OCI-M2 (cell line): Measurements from ENCODE around the gene CCS.
"Not testable (repeated sequence)": the region's sequence is repeated elsewhere in the genome, so short reads cannot be mapped to it uniquely, and the experiment has no call there.

Experiments
- DNase-seq: peaks from one replicate; lab custom pipeline; 2025; ENCODE audit not compliant: unreplicated experiment; lab: John Stamatoyannopoulos, UW

CCS gene

DNA sequence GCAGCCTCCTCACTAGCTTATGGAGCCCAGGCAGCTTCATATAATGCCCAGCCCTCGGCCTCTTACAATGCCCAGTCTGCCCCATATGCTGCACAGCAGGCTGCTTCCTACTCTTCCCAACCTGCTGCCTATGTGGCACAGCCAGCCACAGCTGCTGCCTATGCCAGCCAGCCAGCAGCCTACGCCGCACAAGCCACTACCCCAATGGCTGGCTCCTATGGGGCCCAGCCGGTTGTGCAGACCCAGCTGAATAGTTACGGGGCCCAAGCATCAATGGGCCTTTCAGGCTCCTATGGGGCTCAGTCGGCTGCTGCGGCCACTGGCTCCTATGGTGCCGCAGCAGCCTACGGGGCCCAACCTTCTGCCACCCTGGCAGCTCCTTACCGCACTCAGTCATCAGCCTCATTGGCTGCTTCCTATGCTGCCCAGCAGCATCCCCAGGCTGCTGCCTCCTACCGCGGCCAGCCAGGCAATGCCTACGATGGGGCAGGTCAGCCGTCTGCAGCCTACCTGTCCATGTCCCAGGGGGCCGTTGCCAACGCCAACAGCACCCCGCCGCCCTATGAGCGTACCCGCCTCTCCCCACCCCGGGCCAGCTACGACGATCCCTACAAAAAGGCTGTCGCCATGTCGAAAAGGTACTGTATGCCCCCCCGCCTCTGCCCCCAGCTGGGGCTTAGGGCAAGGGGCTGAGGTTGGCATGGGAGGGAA lies 32.2 kb downstream of the CCS start:
- DNase-seq: no peak

DNA sequence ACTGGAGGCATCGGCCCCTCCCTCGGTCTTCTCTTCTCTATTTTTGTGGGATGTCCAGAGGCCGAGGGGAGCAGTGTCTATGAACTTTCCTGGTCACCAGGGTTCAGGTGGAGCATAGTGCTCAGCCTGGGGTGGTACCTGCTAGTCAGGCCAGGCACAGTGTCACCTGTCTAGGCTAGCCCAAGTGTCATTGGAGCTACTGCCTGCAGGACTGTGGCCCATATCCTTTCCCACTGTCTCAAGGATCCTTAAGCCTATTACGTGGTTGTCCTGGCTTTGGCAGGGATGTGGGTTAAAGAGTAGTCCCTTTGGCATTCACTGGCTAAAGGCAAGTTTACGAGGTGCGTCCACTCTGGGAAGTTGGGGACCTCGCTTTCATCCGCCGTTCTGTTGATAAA lies 32.8 kb downstream of the CCS start:
- no peak for DNase-seq

DNA sequence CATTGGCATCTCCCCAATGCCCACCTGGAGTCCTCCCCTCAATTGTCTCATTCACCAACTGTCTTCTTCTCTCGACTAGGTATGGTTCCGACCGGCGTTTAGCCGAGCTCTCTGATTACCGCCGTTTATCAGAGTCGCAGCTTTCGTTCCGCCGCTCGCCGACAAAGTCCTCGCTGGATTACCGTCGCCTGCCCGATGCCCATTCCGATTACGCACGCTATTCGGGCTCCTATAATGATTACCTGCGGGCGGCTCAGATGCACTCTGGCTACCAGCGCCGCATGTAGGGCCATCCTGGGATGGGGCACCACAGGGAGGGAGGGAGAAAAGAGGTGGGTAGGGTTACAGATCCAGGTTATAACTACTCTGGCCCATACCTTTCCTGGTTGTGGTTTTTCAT lies 33.4 kb downstream of the CCS start:
- DNase-seq: no peak

DNA sequence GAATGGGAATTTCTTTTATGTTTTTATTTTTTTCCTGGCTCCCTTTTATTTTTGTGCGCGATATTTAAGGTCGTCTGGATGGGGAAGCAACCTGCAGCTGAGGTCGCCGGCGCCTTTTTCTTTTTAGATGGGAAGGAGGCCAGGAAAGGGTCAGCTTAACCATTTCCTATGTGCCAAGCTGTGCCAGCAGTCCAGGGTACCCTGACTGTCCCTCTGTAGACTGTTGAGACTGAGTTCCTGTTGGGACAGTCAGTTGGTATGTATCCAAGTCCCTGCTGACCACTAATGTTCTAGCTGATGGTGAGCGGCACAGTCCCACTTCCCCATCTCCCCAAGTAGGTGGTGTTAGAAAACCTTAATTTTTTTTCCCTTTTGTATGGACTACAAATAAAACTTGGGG lies 33.9 kb downstream of the CCS start:
- DNase-seq: no peak

DNA sequence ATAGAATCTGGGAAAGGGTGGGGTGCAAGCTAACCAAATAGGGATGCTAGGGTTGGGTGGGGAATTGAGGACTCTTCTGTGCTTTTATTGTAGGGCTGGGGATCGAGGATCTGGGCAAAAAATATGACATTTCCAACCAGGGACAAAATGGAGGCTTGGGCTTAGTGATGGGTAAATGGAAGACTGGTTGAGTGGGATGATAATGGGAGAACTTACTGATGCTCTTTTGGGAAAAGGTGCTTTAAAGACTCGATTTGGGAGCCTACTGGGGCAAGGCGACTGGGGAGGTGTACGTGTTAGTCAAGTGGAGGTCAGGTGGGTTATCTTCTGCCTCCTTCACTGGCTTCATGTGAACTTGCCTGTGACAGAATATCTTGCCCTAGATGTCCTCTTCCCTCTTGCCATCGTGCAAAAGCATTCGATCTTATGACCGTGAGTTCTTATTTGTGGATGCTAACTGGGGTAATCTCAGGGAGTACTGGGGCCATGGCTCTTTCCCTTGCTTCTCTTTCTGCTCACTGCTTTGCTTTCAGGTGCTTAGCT lies 35.1 kb downstream of the CCS start:
- no peak for DNase-seq

DNA sequence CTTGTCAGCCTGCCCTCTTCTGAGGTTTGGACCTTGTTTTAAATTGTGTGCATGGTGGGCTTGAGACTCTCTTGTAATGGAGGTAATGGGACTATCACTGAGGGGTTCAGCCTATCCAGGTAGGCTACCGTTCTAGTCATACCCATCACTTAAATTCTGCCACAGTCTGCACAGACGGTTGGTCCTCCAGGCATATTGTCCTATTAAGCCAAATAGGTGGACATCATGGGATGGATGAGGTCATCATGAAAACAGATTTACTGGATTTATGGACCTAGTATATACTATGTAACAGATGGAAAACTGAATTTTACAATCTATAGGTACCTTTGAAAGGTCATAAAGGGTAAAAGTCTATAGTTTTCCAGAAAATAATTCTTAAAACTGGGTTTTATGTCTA lies 36.4 kb downstream of the CCS start:
- DNase-seq: no peak

DNA sequence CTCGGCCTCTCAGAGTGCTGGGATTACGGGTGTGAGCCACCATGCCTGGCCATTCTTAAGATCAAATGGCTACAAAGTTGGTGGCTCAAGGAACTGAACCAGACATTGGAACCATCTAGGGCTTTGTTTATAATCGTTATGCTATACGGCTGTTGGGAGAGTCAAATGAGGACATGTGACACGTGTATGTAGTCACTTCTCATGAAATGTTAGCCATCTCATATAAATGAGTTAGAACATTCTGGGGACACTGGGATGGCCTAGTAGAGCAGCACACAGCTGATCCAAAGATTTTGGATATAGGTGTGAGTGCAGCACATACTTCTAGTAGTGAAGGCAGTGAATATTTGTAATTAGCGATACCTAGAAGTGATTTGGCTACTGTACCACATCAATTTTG lies 38.9 kb downstream of the CCS start:
- DNase-seq: no peak

DNA sequence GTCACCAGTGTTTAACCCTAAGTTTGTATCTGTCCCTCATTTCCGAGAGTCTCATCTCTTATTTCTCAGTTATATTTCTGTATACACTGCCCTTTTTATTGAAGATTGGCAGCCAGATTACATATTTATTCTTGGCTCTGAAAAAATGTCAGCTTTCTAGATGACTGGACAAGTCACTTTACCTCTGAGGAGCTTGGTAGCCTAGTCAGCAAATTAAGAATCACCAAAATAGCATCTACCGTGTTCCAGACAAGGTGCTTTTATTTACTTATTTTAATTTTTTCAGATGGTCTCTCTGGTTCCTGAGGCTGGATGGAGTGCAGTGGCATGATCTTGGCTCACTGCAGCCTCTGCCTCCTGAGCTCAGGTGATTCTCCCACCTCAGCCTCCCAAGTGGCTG lies 40.0 kb downstream of the CCS start:
- no peak for DNase-seq

DNA sequence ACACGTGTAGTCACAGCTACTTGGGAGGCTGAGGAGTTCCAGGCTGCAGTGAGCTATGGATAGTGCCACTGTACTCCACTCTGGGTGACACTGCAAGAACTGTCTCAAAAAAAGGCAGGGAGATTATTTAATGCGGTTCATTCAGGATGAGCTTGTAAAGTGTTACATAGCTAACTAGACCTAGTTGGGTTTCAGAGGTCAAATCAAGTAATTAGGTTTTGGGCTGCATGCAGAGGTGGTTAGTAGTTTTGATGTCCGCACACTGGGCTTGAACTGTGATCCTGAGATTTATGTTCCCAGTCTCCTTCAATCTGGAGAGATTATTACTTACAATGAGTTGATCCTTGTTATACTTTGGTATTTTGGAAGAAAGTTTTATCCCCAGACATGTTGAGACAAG lies 43.4 kb downstream of the CCS start:
- DNase-seq: no peak

DNA sequence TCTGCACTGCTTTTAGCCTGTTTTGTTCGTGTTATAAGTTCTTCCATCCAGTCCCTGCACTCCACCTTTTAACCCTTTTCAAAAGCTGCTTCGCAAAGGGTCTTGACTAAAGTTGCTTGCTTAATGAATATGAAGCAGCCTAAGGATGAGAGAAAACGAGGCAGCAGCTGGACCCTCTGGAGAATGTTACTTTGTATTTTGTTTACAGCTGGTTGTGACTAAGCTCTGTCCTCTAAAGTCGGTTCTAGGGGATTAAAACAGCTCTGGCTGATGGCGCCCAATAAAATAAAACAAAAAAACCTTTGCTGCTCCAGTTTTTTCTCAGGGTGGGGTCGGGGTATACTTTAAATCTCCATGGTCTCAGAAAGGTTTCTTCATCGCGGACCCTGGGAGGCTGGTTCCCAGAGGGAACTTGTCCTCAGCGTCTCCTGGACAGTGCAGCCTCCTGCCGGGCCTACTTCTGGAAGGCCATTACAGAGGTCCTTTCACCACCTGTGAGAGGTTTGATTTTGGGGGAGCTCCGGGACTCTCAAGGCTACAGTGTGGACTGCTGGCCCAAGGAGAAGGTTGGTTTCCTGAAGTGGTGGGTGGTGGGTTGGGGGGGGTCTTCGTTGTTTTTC lies 44.7 kb downstream of the CCS start:
- no peak for DNase-seq

DNA sequence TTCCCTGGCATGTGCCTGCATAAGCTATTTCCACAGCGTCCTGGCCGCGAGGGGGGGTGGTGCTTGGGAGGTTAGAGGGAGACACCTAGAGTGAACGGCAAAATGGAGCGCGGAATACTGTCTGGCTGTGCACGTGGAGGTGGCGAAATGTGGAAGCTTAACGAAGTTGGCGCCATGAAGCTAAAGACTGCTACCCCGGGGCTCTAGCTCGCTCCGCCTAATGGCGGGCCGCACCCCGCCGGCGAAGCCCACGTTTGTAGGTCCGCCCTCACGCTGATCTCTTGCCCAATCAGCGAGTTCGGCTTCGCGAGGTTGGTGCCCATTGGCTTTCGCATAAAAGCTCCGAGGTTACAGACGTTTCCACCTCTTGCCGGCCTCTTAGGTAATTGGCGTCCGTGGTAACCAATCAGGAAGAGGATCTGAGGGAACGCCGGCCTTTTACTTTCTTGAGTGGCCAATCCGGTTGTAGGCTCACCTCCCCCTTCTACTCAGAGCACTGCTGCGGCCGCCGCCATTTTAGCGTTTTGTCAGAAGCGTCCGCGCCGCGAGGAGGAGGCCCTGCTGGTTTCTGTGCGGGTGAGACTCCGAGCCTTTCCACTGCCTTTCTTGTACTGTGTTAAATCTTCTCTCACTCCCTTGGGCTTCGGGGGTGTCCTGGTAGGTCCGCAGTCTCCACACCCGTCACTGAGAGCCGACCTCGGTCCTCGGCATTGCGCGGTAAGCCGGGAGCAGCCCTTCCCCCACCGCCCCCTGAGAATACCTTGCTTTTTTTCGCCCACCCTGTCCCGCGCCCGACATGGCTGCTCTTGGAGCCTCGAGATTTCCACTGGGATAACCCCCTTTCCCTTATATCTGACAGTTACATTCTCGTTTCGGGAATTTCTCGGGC lies 45.4 kb downstream of the CCS start, which contains the start of gene RBM4:
Gene RBM4 (plus strand): TSS at position 527 of the 889 bp plus-strand sequence. CDS start 1,009 bp downstream, outside the sequence.
- DNase-seq: peak; percentile 83

DNA sequence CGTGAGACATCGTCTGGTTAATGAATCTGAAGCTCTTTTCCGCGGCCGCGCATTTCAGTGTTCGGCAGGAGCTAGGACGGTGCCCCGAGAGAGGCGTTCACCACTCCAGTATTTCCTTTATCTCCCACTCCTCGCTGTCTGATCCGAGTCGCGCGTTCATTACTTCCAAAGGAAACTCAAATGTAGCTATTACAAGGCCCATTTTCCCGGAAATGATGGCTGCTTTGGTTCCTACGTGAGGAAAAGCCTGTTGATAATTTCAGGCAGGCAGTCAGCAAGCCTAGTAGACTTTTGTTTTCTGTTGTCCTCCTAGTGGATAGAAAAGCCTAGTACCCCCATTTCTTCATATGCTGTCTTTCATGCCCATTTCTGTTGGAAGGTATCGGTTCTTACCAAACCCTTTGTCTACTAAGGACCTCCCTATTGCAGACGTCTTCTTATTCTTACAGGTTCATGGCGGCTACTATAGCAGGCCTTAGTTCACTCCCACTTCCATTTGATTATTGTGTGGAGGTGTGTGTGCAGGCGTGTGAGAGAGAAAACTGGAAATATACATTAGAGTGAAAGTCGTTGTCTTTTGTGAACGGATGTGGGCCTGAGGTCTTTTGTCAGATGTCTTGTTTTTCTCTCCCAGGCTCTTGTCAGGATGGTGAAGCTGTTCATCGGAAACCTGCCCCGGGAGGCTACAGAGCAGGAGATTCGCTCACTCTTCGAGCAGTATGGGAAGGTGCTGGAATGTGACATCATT lies 46.3 kb downstream of the CCS start:
- DNase-seq: no peak

DNA sequence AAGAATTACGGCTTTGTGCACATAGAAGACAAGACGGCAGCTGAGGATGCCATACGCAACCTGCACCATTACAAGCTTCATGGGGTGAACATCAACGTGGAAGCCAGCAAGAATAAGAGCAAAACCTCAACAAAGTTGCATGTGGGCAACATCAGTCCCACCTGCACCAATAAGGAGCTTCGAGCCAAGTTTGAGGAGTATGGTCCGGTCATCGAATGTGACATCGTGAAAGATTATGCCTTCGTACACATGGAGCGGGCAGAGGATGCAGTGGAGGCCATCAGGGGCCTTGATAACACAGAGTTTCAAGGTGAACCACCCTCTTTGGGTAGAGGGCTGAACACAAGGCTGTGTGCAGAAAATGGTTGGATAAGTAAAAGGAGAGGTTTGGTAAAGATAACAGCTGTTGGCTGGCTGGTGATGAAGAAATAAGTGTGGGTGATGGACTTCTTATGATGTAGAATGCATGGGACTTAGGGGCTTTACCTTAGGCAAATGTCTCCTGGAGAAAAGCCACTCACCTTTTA lies 46.9 kb downstream of the CCS start:
- not testable (repeated sequence) for DNase-seq

DNA sequence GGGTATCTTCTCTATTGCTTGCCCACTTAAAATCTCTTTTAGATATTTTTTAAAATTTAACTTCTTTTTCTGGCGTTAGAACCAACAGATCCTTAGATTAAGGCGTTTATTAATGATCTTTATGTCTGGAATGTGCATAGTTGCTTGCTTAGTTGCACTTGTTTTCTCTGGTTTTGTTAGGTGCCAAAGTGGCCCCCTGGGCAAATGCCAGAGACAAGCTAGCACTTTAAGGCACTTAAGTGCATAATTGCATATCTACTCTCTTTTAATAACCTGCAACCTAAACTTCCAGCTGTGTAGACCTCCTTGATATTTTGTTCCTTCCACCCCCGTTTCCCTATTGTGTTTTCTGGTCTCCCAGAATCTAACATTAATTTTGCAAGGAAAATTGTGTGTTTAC lies 48.8 kb downstream of the CCS start:
- no peak for DNase-seq

DNA sequence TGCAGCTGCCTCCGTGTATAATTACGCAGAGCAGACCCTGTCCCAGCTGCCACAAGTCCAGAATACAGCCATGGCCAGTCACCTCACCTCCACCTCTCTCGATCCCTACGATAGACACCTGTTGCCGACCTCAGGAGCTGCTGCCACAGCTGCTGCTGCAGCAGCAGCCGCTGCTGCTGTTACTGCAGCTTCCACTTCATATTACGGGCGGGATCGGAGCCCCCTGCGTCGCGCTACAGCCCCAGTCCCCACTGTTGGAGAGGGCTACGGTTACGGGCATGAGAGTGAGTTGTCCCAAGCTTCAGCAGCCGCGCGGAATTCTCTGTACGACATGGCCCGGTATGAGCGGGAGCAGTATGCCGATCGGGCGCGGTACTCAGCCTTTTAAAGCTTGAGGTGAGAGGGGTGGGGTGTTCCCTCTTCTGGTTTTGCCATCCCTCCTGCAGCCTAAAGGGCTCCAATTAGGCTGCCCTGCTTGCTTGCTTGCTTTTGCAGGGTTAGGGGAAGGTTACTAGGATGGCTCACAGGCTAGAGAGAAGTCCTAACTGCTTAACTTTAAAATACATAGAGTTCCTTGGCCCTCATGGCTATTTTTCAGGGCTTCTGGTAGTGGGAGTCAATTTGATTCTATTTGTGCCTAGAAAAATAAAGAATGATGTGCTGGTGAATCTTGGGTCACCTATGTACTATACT lies 50.9 kb downstream of the CCS start:
- DNase-seq: no peak

DNA sequence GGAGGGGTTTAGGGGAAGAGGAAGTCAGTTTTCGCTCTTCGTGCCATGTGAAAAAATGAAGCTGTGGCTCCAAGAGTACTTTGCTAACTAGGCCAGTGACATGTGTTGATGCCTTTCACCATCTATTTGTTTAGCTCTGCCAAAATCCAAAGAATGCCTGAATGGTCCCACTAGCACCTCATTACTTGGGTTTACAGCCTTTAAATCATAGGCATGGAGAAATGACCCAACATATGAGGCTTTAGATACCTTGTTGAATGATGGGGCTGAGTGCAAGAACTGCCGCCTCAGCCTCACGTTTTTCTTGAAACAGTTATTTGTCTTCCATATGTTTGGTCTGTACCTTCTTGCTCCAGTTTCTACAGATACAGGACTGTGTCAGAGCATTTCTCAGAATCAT lies 53.8 kb downstream of the CCS start:
- DNase-seq: no peak

DNA sequence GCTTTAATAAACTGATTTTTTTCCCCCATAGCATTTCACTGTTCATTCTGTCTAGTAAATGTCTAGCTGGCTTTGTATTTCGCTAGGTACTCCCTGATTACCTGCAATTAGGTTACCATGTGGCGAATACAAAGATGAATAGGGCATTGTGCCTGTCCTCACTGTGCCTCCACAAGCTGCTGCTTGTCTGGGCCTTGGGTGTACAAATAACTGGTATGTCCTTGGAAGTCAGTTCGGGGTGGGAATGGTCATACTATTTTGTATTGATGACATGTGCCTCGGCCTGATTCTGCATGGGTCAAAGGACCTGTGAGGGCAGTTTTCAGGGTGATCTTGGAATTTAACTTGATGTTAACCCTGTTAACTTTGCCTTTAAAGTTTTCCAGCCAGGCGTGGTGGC lies 56.9 kb downstream of the CCS start:
- DNase-seq: no peak

DNA sequence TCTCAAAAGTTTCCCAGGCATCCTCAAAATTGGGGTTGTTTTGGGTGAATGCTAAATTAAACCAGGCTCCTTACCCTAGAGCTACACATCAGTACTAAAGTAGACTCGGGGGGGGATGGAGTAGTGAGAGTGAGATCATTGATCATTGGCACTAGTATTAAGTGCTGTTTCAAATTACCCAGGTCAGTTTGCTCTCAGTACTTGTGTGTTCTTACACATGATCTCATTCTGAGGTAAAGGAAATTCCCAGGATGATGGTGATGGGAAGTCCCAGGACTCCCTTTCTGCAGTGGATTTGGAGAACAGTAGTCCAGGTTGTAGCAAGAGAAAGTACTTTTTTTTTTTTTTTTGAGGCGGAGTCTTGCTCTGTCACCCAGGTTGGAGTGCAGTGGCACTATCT lies 58.0 kb downstream of the CCS start:
- no peak for DNase-seq

DNA sequence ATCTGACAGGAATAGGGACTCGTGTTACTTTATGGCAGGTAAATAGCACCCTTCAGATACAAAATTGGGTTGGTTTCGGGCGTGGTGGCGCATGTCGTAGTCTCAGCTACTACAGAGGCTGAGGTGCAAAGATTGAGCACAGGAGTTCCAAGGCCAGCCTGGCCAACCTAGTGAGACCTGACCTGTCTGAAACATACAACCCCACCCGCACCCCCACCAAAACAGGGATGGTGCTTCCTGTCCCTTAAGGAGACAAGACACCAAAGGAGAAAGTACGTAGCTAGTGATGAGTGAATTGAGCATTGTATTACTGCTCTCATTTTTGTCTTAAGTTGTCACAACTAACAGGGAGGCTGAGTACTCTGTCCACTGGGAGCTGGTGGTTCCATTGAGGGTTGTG lies 59.7 kb downstream of the CCS start:
- DNase-seq: no peak

DNA sequence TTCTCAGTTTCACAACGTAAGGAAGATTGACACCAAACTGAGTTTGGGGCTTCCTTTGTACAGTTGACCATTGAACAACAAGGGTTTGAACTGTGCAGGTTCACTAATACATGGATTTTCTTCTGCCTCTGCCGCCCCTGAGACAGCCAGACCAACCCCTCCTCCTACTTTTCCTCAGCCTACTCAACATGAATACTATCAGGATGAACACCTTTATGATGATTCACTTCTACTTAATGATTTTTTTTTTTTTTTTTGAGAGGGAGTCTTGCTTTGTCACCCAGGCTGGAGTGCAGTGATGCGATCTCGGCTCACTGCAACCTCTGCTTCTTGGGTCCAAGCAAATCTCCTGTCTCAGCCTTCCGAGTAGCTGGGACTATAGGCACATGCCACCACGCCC lies 60.1 kb downstream of the CCS start:
- no peak for DNase-seq
